Measurements from ENCODE around the gene GUCD1.

The GUCD1 gene

GRCh38 chr22:24496234-24496633 is 58.7 kb downstream of the GUCD1 start:
- DNase-seq (ENCODE audit: low read depth), result no peak
- no peak overlapping the region for H3K4me3 ChIP-seq (ENCODE audit: low read length)
- no peak for TF ChIP-seq CTCF (IDR thresholded peaks at IDR 0.05; ENCODE audit: insufficient read depth, low read depth, low read length, missing control alignments)

GRCh38 chr22:24495365-24495675 is 59.6 kb downstream of the GUCD1 start:
- H3K4me3 ChIP-seq (ENCODE audit: low read length), result no peak overlapping the region
- TF ChIP-seq CTCF (IDR thresholded peaks at IDR 0.05; ENCODE audit: insufficient read depth, low read depth, low read length, missing control alignments), result no peak
- DNase-seq (ENCODE audit: low read depth), result no peak

GRCh38 chr22:24494528-24495364 is 60.2 kb downstream of the GUCD1 start, which contains the start of gene UPB1:
TSS of gene UPB1 (plus strand) at chr22:24495332. CDS start at chr22:24495404, 72 bp downstream.
- no peak within 1 kb of the TSS for H3K4me3 ChIP-seq (ENCODE audit: low read length)
- no peak for TF ChIP-seq CTCF (IDR thresholded peaks at IDR 0.05; ENCODE audit: insufficient read depth, low read depth, low read length, missing control alignments)
- no peak for DNase-seq (ENCODE audit: low read depth)

GRCh38 chr22:24494167-24494527 is 60.8 kb downstream of the GUCD1 start:
- no peak for DNase-seq (ENCODE audit: low read depth)
- no peak overlapping the region for H3K4me3 ChIP-seq (ENCODE audit: low read length)
- TF ChIP-seq CTCF (IDR thresholded peaks at IDR 0.05; ENCODE audit: insufficient read depth, low read depth, low read length, missing control alignments), result no peak

GRCh38 chr22:24492391-24492790 is 62.5 kb downstream of the GUCD1 start:
- TF ChIP-seq CTCF (IDR thresholded peaks at IDR 0.05; ENCODE audit: insufficient read depth, low read depth, low read length, missing control alignments), result no peak
- no peak overlapping the region for H3K4me3 ChIP-seq (ENCODE audit: low read length)
- no peak for DNase-seq (ENCODE audit: low read depth)

Measured in epithelial cell of esophagus (primary cell).